Left lung (tissue), 10 donors: Measurements from ENCODE around the gene SLC6A18. TPM values are rescaled to one million over a fixed set of nuclear protein-coding genes. Genes with fewer than 3 reads are reported as not detected.
"Not testable (repeated sequence)": the region's sequence is repeated elsewhere in the genome, so short reads cannot be mapped to it uniquely, and the experiment has no call there.

Experiments used
- ATAC-seq: fragments of 200-7000 bp; cut with Tn5 transposase; one replicate; pipeline ENCODE4 v1.9.1; 2020; ENCODE audit warnings: moderate library complexity
- DNase-seq, 4 donors: peaks; one replicate each; pipeline ENCODE4 v3.0.0-alpha.2; 2013 to 2020
- H3K27ac ChIP-seq, 2 donors: fragments of 200-600 bp; sonication (generic) in 1 of 2; one replicate each; pipeline versions ENCODE4 v1.5.0 to v1.8.0; 2020 to 2021
- H3K27me3 ChIP-seq, 2 donors: fragments of 200-600 bp; sonication (generic) in 1 of 2; one replicate each; pipeline versions ENCODE4 v1.5.0 to v1.8.0; 2020 to 2021
- H3K36me3 ChIP-seq, 2 donors: fragments of 200-600 bp; sonication (generic) in 1 of 2; one replicate each; pipeline versions ENCODE4 v1.5.0 to v1.8.0; 2020 to 2021
- H3K4me1 ChIP-seq, 2 donors: fragments of 200-600 bp; one replicate each; pipeline ENCODE4 v1.8.0; 2021
- H3K4me3 ChIP-seq, 2 donors: fragments of 200-600 bp; sonication (generic) in 1 of 2; one replicate each; pipeline versions ENCODE4 v1.5.0 to v1.8.0; 2020 to 2021; ENCODE audit warnings: mild to moderate bottlenecking in 1 of 2
- H3K9me3 ChIP-seq, 2 donors: fragments of 200-600 bp; sonication (generic) in 1 of 2; one replicate each; pipeline versions ENCODE4 v1.5.0 to v1.8.0; 2020 to 2021
- intact Hi-C, 2 donors: fragments of 100-400 bp; cut with DNase I; formaldehyde crosslinking; loops; one replicate each; pipeline versions ENCODE4 v1.11.2 to v1.14.2; 2022
- polyA plus RNA-seq, 6 donors: library from polyadenylated mRNA; unstranded; fragments of 120-200 nt; gene quantifications; one replicate each; pipeline ENCODE4 v1.2.1, GENCODE V29; 2013; ENCODE audit not compliant: insufficient read length in 6 of 6
- total RNA-seq, 2 donors: library from RNA; stranded (reverse); fragmentation: NEBNext Ultra II Directional; extraction: Animal tissue kit (Norgen Biotek cat#: 25700); gene quantifications; one replicate each; pipeline ENCODE4 v1.2.1, GENCODE V29; 2021
- TF ChIP-seq, protein P1 (sequence below), 2 donors: fragments of 200-600 bp; sonication (generic) in 1 of 2; IDR thresholded peaks; one replicate each; pipeline versions ENCODE4 v1.5.0 to v1.8.0; 2021; ENCODE audit warnings: antibody characterized with exemption in 2 of 2
- donor health status: DM: no; HTN: yes; CAD: no.
- donor health status: DM: no; HTN: no; CAD: no.

Gene SLC6A18
- total and polyA plus RNA-seq, 8 donors = 0.18 TPM; not detected in 7

GRCh38 chr5:1265461-1266455 is 40.6 kb downstream of the SLC6A18 start:
- intact Hi-C loops = no loop called here
- Histone ChIP-seq H3K4me1 (no peaks in the 10 kb centered on the region), H3K36me3 (no peaks in the 10 kb centered on the region), H3K27ac (no peak overlapping the region), H3K4me3 (no peak overlapping the region), H3K9me3 (peaks cover 0 to 38% of the 10 kb centered on the region in 2 donors), H3K27me3 (no peaks in the 10 kb centered on the region)
- DNase-seq (peak in 1 of 4 donors; percentile 68), ATAC-seq (no peak)
- TF ChIP-seq, protein P1, sequence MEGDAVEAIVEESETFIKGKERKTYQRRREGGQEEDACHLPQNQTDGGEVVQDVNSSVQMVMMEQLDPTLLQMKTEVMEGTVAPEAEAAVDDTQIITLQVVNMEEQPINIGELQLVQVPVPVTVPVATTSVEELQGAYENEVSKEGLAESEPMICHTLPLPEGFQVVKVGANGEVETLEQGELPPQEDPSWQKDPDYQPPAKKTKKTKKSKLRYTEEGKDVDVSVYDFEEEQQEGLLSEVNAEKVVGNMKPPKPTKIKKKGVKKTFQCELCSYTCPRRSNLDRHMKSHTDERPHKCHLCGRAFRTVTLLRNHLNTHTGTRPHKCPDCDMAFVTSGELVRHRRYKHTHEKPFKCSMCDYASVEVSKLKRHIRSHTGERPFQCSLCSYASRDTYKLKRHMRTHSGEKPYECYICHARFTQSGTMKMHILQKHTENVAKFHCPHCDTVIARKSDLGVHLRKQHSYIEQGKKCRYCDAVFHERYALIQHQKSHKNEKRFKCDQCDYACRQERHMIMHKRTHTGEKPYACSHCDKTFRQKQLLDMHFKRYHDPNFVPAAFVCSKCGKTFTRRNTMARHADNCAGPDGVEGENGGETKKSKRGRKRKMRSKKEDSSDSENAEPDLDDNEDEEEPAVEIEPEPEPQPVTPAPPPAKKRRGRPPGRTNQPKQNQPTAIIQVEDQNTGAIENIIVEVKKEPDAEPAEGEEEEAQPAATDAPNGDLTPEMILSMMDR (IDR thresholded peaks at IDR 0.05) = no peak

- Histone ChIP-seq H3K4me3 (no peak overlapping the region), H3K9me3 (peaks cover 0 to 28% of the 10 kb centered on the region in 2 donors), H3K27ac (no peak overlapping the region), H3K36me3 (no peaks in the 10 kb centered on the region), H3K27me3 (no peaks in the 10 kb centered on the region), H3K4me1 (no peaks in the 10 kb centered on the region)
- intact Hi-C loops = no loop called here
- ATAC-seq (no peak), DNase-seq (peak in 1 of 4 donors; percentile 54)
- TF ChIP-seq, protein P1 (IDR thresholded peaks at IDR 0.05) = no peak
Observed at GRCh38 chr5:1266791-1267190, 41.6 kb downstream of the SLC6A18 start.

- DNase-seq, intact Hi-C loops, H3K4me1 ChIP-seq, H3K4me3 ChIP-seq, H3K27ac ChIP-seq, H3K36me3 ChIP-seq, ATAC-seq, H3K27me3 ChIP-seq: not testable (repeated sequence)
- H3K9me3 ChIP-seq = peaks cover 0 to 21% of the 10 kb centered on the region in 2 donors
Observed at GRCh38 chr5:1267464-1267863, 42.3 kb downstream of the SLC6A18 start.

DNA sequence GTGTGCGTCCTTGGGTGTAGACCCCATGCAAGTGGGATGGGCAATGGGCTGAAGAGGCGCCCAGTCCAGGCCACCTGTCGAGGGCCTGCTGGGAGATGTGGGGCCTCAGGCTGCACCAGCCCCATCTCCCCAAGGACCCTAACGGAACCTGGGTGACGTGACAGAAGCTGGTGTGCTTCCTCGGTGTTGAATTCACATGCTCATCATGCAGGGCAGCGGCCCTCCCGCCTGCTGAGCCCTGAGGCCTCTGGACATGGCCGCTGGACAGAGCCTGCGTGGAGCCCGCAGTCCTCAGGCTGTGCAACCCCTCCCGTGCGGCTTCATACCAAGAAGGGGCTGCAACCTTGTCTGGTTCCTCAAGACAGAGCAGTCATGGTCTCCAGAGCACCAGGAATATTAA is 42.9 kb downstream of the SLC6A18 start:
- peaks cover 0 to 15% of the 10 kb centered on the region in 2 donors for H3K9me3 ChIP-seq
- no peaks in the 10 kb centered on the region for H3K27me3 ChIP-seq
- ATAC-seq (no peak), DNase-seq (peak in 1 of 4 donors; percentile 64)
- no peak overlapping the region for H3K4me3 ChIP-seq
- H3K27ac ChIP-seq = no peak overlapping the region
- TF ChIP-seq, protein P1 (IDR thresholded peaks at IDR 0.05) = no peak
- H3K4me1 ChIP-seq = no peaks in the 10 kb centered on the region
- intact Hi-C loops = no loop called here
- H3K36me3 ChIP-seq = no peaks in the 10 kb centered on the region

DNA sequence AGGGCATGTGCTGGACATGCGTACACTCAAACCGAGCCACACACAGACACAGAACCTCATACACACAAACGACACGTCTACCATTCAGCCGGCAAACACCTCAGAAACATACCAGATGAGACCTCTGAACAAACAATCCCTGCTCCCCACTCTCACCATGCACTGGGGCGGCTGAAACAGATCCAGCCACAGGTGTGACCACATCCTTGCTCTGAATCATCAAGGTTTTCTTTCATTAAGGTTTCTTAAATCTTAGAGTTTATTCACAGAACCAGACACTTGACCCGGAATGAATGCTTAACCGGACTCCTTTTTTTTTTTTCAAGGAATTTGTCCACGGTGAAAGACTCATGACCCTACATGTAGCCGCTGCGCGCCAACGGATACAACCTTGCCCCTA is 43.5 kb downstream of the SLC6A18 start:
- intact Hi-C loops = no loop called here

More for the DNA sequence above, 43.5 kb downstream of the SLC6A18 start:
- Histone ChIP-seq H3K9me3 (peaks cover 0 to 9% of the 10 kb centered on the region in 2 donors), H3K36me3 (no peaks in the 10 kb centered on the region), H3K4me1 (no peaks in the 10 kb centered on the region), H3K27ac (no peak overlapping the region), H3K4me3 (no peak overlapping the region), H3K27me3 (no peaks in the 10 kb centered on the region)
- TF ChIP-seq, protein P1 (IDR thresholded peaks at IDR 0.05) = no peak
- DNase-seq = no peak
- ATAC-seq = no peak
